NB4 (cell line): ENCODE results near the gene RAMAC.
A peak's percentile ranks its signal among the peaks of the same experiment; 100 is the strongest.
"Not testable (repeated sequence)": the region's sequence is repeated elsewhere in the genome, so short reads cannot be mapped to it uniquely, and the experiment has no call there.

ENCODE experiments used
- DNase-seq: peaks from one replicate; pipeline ENCODE4 v3.0.0; 2010; ENCODE audit warnings: low read depth
- H3K4me3 ChIP-seq: one replicate; pipeline ENCODE4 v1.5.1; 2011; ENCODE audit warnings: mild to moderate bottlenecking, low read depth, low read length, moderate library complexity
- CTCF ChIP-seq: IDR thresholded peaks from one replicate; pipeline ENCODE4 v1.5.1; 2012; ENCODE audit warnings: low read depth, low read length
- MAX ChIP-seq: IDR thresholded peaks from 2 replicates; pipeline ENCODE4 v1.6.1; 2011; ENCODE audit warnings: low read depth, low read length
- MYC ChIP-seq: IDR thresholded peaks from 2 replicates; pipeline ENCODE4 v1.6.1; 2011; ENCODE audit warnings: low read depth, low read length
- POLR2A ChIP-seq: IDR thresholded peaks from 2 replicates; pipeline ENCODE4 v1.6.1; 2011; ENCODE audit warnings: mild to moderate bottlenecking; ENCODE audit not compliant: insufficient read length; ENCODE audit errors: extremely low read depth

Gene RAMAC

GRCh38 chr15:82985688-82986441 lies at the start of gene RAMAC:
TSS of gene RAMAC (plus strand) at chr15:82986210. CDS start at chr15:82989019, 2,809 bp downstream.
- peak within 1 kb of the TSS; percentile 99 for H3K4me3 ChIP-seq
- peak; percentile 96 for DNase-seq
- TF ChIP-seq MAX (peak; percentile 42; the same call in 1 of the 2 replicates), POLR2A (peak; percentile 68), MYC (no peak), CTCF (no peak)

GRCh38 chr15:82936966-82937711 lies 48.9 kb upstream of the RAMAC start:
- H3K4me3 ChIP-seq, result no peak overlapping the region
- TF ChIP-seq CTCF (no peak), MYC (no peak), POLR2A (no peak), MAX (no peak)
- DNase-seq, result no peak

- H3K4me3 ChIP-seq, result no peak overlapping the region
- no peak for TF ChIP-seq MYC
- TF ChIP-seq CTCF, result no peak
- TF ChIP-seq MAX, result no peak
- no peak for TF ChIP-seq POLR2A
- DNase-seq, result no peak
Measured at GRCh38 chr15:82937712-82938058, 48.3 kb upstream of the RAMAC start.

- H3K4me3 ChIP-seq, DNase-seq: not testable (repeated sequence)
Measured at GRCh38 chr15:82939678-82940077, 46.3 kb upstream of the RAMAC start.

- TF ChIP-seq MAX (no peak), POLR2A (no peak), CTCF (no peak), MYC (no peak)
Measured at GRCh38 chr15:82942691-82943090, 43.3 kb upstream of the RAMAC start.

GRCh38 chr15:82943176-82943575 lies 42.8 kb upstream of the RAMAC start:
- peak; percentile 21 for DNase-seq
- H3K4me3 ChIP-seq, result no peak overlapping the region
- peak; percentile 10 for TF ChIP-seq CTCF
- no peak for TF ChIP-seq MAX
- TF ChIP-seq MYC, result no peak

More at GRCh38 chr15:82942691-82943090, 43.3 kb upstream of the RAMAC start:
- no peak for DNase-seq
- H3K4me3 ChIP-seq, result no peak overlapping the region
